ENCODE measurements around the gene RIN1.

The RIN1 gene

DNA sequence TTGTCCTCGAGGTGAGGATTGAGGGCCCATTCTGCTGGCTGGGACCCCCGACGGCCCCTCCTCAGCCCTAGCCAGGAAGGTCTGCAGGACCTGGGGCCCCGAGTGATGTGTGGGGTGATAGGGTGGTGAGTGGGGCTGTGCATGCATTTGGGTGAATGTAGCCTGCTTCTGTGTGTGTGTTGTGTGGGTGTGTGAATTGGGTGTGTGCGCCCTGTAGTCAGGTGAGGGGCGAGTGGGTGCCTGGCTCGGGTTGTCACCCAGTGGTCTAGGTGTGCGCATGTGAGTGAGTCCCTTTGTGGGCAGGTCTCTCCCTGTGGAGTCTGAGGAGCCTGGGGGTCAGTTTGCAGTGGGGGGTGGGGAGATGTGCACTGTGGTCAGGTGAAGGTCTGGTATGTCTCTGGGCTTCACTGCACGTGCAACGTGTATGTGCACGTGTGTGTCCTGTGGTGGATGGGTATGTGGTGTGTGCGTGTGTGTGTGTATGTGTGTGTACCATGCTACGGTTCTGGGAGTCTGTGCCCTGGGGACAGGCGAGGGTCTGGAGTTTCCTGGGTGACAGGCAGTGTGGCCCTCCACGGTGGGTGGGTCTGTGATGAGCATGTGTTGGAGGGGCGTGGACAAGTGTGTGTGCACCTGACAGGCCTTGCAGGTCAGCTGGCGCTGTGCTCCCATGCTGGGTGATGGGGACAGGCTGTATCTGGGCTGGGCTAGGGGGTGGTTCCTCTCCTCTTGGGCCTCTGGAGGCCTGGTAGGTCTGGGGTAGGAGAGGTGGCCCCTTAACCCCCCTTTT is 43.5 kb downstream of the RIN1 start:
- no peak for DNase-seq

- no peak for DNase-seq
These were observed 44.3 kb downstream of the RIN1 start, which contains the start of gene TMEM151A for GRCh38 chr11:66291706-66292542. TSS of gene TMEM151A (plus strand) at chr11:66291894. CDS start at chr11:66292014, 120 bp downstream.

DNA sequence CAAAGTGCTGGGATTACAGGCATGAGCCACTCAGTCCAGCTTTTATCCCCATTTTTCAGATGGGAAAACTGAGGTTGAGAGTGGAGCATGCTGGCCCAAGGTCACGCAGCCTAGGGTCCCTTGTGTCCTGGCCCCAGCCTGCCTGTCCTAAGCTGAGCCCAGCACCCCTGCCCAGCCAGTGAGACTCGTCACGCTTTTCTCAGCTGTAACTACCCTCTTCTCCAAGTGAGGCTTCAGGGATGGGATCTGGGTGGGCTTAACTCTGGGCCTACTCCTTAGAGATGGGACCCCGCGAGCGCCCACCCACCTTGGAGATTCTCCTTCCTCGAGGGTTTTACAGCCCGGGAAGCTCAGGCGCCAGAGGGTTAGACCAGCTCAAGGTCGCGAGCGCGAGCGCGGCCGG is 44.9 kb downstream of the RIN1 start:
- DNase-seq, result no peak

DNA sequence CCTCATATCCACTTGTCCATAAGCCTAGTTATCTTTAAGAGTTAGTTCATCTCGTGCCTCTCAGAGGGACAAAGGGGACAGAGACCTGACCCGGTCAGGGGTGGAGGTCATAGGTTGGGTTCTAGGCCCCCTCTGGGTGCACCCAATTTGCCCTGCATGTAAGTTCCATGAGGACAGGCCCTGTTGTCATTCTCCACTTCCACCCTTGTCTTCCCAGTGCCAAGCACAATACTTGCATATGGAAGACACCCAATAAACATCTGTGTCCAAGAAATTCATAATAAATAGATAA is 46.0 kb downstream of the RIN1 start:
- no peak for DNase-seq

DNA sequence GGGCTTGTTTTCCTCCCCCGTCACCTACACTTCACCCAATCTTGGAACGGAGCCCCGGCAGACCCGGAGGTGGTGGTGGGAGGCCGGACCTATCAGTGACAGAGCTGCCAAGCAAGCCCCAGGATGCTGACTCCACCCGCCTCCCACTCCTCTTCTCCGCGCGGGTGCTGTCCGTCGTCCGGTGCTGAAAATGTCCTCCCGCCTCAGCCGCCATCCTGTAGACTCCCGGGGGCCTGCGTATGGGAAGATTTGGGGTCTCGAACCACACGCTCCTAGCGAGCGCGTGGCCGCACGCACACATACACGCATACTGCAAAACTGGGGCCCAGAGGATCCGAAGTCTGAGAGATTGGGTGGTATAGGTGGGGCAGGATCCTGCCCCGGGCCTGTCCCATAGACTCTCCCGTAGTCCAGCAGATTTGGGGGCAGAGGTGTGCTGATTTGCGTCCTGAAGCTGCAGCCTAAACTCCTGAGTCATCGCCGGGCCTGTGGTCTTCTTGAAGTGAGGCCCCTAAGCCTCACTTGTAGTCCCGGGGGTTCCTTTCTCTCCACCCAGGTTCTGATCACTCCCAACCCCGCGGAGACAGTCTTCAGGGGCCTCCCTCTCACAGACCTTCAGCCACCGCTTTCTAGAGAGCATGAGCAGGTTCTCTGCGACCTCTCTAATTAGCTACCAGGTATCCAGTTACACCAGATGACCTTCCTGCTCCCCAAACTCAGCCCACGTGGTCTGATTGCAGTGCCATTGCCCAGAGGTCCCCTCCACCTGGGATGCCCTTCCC is 46.5 kb downstream of the RIN1 start:
- peak in 1 of 2 donors; percentile 81 for DNase-seq

- peak; percentile 99 to 100 for DNase-seq
These were observed 47.3 kb downstream of the RIN1 start, which contains the start of gene YIF1A for GRCh38 chr11:66288671-66289547. TSS of gene YIF1A (minus strand) at chr11:66289143. CDS start at chr11:66288985, 158 bp downstream.

DNA sequence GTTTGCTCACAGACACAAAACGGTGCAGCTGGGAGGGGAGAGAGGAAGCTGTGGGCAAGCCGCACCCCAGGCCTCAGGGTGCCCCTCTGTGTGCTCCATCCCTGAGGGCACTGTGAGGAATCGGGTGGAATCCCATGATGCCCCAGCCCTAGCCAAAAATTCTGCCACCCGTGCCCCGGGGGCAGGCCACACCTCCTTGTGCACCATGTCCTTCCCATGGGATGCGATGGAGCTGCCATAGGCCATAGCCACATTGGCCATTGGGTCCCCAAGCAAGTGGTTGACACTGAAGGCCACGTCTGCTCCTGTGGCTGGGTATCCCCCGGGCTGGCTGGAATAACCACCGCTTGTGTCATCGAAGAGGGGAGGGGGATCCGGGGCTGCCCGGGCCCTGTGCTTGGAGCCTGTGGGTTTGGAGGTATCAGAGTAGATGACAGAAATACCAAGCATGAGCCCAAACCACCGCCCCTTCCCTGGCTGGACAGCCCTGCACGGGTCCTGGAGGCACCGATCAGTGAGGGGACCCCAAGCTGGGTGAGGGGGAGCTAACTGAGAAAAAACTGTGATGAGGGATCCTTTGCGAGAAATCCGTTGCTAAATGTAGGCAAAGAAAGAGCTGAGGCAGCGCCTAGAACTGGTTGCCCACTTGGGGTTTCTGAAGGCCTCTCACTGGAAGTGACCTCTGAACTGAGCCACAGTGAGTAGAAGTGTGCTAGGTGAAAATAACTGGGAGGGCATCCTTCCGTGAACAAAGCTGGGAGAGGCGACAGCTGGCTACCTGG is 48.2 kb downstream of the RIN1 start:
- DNase-seq, result no peak

GRCh38 chr11:66287211-66287888 is 48.9 kb downstream of the RIN1 start:
- DNase-seq, result no peak

DNA sequence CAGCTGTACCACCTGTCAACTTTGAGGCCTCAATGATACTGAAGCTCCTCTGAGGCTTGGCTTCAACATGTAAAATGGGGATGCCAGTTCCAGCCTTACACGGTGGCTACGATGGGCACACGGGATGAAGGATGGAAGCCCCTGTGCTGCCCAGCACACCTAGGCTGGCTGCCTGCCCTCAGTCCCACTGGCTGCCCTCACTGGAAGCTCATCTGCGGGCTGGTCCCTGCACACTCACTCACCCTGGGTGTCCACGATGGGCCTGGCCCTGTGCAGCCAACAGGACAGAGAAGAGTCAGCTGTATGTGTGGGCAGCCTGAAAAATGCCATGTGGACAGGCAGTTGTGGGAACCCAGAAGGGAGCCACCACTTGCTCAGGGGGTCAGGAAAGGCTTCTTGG is 49.5 kb downstream of the RIN1 start:
- no peak for DNase-seq

DNA sequence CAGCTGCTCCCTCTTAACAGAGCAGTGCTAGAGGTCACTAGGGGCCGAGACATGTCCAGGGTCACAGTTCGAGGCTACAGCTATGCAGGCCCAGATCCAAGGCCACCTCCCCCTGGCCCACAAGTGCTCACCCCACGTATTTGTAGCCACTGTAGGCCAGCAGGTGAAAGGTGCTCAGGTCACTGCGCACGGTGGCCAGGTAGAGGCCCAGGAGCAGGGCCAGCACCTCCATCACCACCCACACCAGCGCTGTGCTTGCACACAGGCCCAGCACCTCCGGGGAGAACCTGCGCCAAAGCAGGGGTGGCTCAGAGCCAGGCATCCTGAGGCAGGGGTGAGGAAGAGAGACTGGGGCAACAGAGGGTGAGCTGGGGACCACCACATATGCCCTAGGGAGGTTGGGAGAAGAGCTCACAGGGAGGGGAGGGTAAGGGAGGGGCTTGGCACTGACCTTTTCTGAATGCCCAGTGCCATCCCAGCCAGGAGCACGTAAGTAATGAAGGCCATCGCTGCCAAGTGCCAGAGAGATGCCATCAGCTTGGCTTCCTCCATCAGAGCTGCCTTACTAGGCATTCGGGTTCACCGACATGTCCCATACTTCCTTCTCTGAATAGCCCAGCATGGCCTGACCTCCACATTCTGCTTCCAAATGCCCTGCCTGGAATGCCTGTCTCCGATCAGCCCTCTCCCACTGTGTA is 50.8 kb downstream of the RIN1 start:
- DNase-seq, result no peak

- no peak for DNase-seq
These were observed 51.6 kb downstream of the RIN1 start for GRCh38 chr11:66284526-66285078.

GRCh38 chr11:66283461-66284105 is 52.7 kb downstream of the RIN1 start:
- no peak for DNase-seq

GRCh38 chr11:66282468-66283455 is 53.5 kb downstream of the RIN1 start:
- DNase-seq, result peak; percentile 99 to 100
